SH-SY5Y (cell line): ENCODE data around the gene DIRAS1.

Source experiments
- GATA2 ChIP-seq: IDR thresholded peaks from 2 replicates; pipeline ENCODE4 v1.6.1; 2011; ENCODE audit warnings: mild to moderate bottlenecking, low read depth, low read length
- GATA3 ChIP-seq: IDR thresholded peaks from 2 replicates; pipeline ENCODE4 v1.6.1; 2011; ENCODE audit warnings: low read depth, mild to moderate bottlenecking, low read length, moderate library complexity

GRCh38 chr19:2678044-2678671 lies 43.0 kb downstream of the DIRAS1 start:
- no peak for TF ChIP-seq GATA2
- TF ChIP-seq GATA3: no peak
